NCI-H2171 (cell line): ENCODE data around the gene NSUN6.
A peak's percentile ranks its signal among the peaks of the same experiment; 100 is the strongest.
"Not testable (repeated sequence)": the region's sequence is repeated elsewhere in the genome, so short reads cannot be mapped to it uniquely, and the experiment has no call there.

Experiments used
- DNase-seq: peaks from one replicate; lab custom pipeline; 2025; lab: John Stamatoyannopoulos, UW

NSUN6 gene

DNA sequence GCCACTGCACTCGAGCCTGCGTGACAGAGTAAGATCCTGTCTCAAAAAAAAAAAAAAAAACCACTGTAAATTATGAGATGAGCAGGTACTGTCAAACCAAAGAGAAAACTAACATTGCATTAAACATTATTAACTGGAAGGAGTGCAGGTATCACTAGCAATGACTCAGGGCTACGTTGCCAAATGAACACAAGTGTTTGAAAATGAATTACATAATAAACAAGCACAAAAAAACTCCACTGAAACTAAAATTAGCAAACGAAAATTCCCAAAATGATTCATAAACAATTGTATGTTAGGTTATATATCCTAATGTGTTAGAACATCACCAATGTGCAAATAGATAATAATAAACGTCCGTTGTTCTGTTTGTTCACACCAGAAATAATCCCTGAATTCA lies 42.8 kb downstream of the NSUN6 start:
- no peak for DNase-seq

DNA sequence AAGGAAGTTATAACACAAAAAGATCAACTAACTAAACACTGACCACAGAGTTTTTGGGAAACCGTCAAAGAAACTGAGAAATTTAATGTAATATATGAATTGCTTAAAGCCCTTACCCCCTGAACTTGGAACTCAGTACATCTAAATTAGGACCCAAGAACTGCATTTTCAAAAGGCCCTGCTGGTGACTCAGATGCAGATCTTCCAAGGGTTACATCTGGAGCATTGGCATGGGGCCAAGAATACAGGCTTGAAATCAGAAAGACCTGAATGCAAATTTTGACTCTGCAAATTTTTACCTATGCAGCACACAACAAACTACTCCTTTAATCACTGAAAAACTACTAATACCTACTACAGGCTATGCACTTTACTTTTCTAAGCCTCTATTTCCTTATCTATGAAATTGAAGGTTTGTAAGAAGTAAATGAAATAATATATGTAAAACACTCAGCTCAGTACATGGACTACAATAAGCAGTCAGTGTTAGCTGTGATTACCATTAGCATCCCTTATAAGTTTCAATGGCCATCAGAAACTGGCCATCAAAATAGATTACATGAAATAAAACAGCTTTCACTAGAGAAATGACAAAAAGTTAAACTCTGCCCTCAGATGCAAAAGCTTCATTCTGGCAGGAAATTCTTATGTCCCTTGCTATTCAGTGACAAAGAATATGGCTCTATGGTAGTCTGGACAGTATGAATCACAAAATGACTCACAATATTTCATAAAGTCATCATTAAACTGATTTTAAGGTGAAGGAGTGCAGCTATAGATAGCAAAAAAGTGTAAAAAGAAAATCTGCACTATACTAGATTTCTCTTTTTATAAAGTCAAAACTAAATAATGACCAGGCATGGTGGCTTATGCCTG lies 43.6 kb downstream of the NSUN6 start:
- DNase-seq, result peak; percentile 56

DNA sequence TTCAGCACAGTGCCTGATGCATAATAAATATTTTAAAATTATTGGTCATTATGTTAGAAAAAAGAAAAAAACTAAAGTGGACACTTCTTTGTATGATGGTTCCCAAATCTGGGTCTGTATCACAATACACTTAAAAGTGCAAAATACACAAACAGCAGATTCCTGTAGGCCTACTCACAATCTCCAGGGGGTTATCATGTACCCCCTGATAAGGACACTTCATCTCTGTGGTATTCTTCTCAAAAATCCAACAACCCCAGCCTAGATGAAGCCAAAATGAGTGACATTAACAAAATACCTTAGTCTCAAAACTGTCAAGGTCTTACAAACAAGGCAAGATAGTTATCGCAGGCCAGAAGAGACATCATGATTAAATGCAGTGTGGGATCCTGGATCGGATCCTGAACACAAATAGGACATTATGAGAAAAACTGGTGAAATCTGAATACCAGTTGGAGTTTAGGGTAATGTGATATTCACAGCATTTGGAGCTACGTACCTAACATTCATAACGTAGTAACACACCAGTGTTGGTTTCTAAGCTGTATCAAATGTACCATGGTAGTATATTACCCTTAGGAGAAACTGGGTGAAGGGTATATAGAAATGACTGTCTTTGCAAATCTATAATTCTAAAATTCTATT lies 45.2 kb downstream of the NSUN6 start:
- no peak for DNase-seq

DNA sequence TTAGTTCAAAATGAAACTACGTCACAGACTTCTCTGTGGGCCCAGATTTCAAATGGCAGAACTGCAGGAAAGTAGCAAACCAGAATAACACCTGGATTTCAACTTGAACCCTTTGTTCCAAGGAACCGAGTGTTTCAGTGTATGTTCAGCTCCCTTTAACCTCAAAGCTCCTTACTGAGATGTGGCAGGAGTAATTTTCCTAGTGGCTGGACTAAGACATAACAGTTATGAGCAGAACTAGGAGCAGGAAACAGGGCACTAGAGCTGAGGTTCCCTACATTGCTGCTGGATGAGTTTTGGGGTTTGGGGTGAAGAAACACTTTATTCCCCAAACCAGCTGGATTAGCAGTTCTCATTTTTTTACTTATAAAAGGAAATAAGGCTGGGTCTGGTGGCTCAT lies 50.1 kb downstream of the NSUN6 start:
- DNase-seq, result no peak

DNA sequence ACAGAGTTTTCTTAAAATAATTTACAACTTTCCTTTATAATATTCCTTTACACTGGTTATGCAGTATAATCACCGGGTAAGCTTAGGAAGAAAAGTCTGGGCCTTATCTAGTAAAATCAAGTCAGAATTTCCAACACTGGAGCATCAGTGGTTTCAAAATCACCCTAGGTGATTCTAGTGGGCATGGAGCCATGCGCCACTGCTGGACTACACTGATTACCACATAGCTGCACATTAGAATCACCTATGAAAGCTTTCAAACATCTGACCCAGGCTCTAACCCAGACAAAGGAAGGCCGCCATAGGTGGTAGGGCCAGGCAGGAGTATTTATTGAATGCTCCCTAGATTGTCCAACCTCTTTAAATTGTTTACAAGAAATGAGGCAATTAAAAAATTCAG lies 52.0 kb downstream of the NSUN6 start:
- no peak for DNase-seq

DNA sequence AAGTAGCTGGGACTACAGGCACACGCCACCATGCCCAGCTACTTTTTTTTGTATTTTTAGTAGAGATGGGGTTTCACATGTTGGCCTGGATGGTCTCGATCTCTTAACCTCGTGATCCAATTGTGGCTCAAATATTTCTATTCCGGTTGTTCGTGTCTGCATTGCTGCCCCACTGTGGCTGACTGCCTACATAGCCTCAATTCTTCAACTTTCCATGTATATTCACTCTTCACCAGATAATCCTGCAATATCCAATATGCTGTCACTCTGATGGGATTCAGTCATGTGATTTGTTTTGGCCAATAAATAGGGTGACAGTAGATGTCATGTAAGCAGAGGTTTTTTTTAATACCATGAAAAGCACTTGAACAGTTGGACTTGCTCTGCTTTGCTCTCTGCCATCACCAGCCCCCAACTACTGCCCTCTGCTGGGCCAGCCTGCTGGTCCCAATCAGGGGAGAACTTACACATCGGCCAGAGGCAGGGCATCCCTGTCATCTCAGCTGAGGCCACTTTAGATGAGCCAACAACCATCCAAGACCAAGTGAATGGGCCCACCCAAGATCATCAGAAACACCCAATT lies 56.7 kb downstream of the NSUN6 start:
- DNase-seq, result no peak

DNA sequence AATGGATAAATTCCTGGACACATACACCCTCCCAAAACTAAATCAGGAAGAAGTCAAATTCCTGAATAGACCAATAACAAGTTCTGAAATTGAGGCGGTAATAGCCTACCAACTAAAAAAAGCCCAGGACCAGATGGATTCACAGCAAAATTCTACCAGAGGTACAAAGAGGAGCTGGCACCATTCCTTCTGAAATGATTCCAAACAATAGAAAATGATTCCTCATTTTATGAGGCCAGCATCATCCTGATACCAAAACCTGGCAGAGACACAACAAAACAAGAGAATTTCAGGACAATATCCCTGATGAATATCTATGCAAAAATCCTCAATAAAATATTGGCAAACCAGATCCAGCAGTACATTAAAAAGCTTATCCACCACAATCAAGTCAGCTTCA lies 60.2 kb downstream of the NSUN6 start:
- DNase-seq, result not testable (repeated sequence)

DNA sequence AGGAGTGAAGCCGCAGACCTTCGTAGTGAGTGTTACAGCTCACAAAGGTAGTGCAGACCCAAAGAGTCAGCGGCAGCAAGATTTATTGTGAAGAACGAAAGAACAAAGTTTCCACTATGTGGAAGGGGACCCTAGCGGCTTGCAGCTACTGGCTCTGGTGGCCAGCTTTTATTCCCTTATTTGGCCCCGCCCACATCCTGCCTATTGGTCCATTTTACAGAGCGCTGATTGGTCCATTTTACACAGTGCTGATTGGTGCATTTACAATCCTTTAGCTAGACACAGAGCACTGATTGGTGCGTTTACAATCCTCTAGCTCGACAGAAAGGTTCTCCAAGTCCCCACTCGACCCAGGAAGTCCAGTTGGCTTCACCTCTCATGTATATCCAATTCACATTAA lies 64.8 kb downstream of the NSUN6 start:
- DNase-seq, result not testable (repeated sequence)

DNA sequence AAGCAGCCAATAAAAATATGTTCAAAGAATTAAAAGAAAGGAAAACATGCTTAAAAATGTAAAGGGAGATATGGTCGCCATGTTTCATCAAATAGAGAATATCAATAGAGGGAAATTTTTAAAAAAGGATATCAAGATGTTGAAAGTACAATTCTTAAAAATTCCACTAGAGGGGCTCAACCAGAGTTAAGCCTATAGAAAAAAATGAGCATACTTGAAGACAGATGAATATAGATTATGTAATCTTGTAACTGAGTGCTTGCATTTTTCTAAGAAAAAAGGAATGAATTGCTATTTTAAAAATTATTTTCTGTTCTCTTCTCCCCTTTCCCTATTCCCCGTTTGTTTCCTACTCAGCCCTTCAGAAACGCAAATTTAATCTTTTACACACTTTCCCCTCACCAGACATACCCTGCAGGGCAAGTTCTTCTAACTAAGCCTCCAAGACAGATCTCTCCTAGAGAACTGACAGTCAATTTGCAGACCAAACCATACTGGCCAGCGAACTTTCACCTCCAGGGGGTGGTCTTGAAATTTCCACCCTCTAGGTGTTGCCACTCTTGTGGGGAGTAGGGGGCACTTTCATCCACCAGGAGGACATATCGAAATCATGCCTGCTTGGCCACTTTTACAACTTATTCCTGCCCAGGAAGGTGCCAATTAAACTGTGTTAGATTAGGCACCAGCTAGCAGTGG lies 67.7 kb downstream of the NSUN6 start:
- DNase-seq, result no peak

DNA sequence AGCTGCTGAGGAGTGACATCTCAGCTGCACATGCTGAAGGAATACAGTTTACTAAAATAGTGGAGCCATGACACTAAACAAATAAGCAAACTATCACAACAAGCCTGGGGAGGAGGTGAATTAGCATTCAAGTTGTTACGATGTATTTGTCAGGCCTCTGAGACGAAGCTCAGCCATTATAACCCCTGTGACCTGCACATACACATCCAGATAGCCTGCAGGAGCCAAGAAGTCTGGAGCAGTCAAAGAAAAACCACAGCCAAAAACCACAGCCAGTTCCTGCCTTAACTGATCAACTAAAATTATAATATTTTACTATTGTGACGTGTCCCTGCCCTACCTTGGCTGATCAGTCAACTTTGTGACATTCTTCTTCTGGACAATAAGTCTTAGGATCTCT lies 68.6 kb downstream of the NSUN6 start:
- no peak for DNase-seq

DNA sequence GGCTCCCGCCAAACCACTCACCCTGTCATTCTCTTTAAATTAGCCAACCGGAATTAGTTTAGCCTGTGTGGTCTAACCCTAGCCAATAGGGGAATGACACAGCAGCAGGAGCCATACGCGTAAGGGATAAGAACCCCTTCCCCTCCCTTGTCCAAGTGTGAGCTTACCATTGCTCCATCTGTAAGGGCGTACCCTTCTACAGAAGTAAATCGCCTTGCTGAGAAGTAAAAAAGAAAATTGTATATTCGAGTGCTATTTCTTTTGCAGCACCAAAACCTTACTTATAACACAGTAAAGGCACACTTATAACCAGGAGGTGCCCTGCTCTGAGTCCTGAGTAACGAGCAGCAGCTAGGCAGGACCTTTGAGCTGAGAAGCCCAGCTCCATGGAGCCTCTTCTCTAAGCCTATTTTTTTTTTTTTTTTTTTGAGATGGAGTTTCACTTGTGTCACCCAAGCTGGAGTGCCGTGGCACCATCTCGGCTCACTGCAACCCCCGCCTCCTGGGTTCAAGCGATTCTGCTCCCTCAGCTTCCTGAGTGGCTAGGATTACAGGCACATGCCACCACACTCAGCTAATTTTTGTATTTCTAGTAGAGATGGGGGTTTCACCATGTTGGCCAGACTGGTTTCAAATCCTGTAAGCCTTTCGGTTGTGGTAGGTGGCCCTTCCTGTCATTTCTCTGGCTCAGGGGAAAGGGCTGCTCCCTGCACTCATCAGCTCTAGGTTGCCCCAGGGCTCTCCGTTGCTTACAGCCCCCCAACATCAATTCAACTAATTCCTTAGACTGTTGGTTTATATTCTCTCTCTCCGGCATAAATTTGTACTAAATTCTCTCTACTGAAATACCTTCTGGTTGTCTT lies 73.3 kb downstream of the NSUN6 start:
- DNase-seq, result no peak

DNA sequence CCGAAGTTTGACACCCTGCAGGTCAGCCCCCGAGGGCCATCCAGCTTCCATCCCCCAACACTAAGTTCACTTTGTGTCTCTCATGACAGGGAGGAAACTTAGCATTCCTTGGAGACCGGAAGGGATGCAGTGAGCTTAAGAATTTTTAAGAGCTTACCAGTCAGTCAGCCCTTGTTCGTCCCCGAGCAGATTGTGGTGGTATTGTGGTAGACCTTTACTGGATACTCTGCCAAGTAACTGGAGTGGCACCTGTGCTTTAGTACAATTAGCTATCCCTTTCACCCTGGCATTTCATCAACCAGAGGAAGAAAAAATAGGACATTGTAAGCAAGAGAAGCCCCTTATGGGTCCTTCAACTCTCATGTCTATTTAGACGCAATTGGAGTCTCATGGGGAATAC lies 74.8 kb downstream of the NSUN6 start:
- no peak for DNase-seq

DNA sequence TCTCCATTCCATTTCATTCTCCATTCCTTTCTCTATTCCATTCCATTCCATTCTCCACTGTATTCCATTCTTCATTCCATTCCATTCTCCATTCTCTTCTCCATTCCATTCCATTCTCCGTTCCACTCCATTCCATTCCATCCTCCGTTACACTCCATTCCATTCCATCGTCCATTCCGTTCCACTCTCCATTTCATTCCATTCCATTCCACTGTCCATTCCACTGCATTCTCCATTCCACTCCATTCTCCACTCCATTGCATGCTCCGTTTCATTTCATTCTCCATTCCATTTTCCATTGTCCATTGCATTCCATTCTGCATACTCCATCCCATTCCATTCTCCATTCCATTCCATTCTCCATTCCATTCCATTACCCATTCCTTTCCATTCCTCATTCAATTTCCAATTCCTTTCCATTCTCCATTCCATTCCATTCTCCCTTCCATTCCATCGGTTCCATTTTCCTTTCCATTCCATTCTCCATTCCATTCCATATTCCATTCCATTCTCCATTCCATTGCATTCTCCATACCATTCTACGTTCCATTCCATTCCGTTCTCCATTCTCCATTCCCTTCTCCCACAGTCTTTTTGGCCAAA lies 78.3 kb downstream of the NSUN6 start:
- DNase-seq, result no peak

DNA sequence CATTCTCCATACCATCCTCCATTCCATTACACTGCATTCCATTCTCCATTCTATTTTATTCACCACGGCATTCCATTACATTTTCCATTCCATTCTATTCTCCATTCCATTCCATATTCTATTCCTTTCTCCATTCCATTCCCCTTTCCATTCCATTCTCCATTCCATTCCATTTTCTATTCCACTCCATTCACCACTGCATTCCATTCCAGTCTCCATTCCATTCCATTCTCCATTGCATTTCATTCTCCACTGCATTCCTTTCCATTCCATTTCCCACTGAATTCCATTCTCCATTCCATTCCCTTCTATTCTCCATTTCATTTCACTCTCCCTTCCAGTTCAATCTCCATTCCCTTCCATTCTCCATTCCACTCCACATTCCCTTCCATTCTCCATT lies 79.6 kb downstream of the NSUN6 start:
- no peak for DNase-seq

DNA sequence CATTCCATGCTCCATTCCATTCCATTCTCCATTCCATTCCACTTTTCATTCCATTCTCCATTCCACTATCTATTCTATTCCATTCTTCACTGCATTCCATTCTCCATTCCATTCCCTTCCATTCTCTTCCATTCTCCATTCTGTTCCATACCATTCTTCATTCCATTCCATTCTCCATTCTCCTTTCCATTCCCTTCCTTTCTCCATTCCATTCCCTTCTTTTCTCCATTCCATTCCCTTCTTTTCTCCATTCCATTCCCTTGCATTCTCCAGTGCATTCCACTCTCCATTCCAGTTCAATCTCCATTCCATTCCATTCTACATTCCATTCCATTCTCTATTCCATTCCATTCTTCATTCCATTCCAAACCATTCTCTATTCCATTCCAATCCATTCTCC lies 80.3 kb downstream of the NSUN6 start:
- no peak for DNase-seq

DNA sequence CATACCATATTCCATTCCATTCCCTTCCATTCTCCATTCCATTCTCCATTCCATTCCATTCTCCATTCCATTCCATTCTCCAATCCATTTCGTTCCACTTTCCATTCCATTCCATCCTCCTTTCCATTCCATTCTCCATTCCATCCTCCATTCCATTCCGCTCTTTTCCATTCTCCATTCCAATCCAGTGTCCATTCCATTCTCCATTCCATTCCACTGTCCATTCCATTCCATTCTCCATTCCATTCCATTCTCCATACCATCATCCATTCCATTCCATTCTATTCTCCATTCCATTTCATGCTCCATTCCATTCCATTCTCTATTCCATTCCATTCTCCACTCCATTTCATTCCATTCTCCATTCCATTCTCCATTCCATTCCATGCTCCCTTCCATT lies 81.0 kb downstream of the NSUN6 start:
- DNase-seq, result not testable (repeated sequence)

DNA sequence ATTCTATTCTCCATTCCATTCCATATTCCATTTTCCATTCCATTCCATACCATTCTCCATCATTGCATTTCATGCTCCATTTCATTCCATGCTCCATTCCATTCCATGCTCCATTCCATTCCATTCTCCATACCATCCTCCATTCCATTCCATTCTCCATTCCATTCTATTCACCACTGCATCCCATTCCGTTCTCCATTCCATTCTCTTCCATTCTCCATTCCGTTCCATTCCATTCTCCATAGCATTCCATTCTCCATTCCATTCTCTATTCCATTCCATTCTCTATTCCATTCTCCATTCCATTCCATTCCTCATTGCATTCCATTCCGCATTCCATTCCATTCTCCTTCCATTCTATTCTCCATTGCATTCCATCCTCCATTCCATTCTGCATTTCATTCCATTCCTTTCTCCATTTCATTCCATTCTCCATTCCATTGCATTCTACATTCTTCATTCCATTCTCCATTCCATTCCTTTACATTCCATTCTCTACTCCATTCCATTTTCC lies 84.0 kb downstream of the NSUN6 start:
- no peak for DNase-seq

DNA sequence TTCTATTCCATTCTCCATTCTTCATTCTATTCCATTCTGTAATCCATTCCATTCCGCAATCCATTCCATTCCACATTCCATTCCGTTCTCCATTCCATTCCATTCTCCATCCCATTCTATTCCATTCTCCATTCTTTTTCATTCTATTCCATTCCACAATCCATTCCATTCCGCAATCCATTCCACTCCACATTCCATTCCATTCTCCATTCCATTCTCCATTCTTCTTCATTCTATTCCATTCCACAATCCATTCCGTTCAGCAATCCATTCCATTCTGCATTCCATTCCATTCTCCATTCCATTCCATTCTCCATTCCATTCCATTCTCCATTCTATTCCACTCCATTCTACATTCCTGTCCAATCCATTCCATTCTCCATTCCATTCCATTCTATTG lies 85.2 kb downstream of the NSUN6 start:
- DNase-seq, result no peak

DNA sequence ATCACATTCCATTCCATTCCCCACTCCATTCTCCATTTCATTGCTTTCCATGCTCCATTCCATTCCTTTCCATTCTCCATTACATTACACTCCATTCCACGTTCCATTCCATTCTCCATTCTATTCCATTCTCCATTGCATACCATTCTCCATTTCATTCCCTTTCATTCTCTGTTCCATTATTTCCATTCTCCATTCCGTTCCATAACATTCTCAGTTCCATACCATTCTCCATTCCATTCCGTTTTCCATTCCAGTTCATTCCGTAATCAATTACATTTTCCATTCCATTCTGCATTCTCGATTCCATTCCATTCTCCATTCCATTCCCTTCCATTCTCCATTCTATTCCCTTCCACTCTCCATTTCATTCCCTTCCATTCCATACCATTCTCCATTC lies 86.4 kb downstream of the NSUN6 start:
- DNase-seq, result no peak

DNA sequence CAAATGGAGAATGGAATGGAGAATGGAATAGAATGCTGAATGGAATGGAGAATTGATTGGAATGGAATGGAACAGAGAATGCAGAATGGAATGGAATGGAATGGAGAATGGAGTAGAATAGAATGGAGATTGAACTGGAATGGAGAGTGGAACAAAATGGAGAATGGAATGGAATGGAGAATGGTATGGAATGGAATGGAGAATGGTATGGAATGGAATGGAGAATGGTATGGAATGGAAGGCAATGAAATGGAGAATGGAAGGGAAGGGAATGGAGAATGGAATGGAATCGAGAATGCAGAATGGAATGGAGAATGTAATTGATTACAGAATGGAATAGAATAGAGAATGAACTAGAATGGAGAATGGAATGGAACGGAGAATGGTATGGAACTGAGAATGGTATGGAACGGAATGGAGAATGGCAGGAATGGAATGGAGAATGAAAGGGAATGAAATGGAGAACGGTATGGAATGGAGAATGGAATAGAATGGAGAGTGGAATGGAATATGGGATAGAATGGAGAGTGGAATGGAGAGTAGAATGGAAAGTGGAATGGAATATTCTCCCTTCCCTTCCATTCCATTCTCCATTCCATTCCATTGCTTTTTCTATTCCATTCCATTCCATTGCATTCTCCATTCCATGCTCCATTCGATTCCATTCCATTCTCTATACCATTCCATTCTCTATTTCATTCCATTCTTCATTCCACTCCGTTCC lies 88.2 kb downstream of the NSUN6 start:
- no peak for DNase-seq
